22Rv1 (cell line): Measurements from ENCODE around the gene KDM4B.

Experiments
- CTCF ChIP-seq: fragments of 450-650 bp; IDR thresholded peaks from 2 replicates; pipeline ENCODE4 v1.5.1; 2017; ENCODE audit warnings: mild to moderate bottlenecking
- ZFX ChIP-seq: fragments of 450-650 bp; IDR thresholded peaks from 2 replicates; pipeline ENCODE4 v1.6.1; 2017; ENCODE audit warnings: antibody characterized with exemption, borderline replicate concordance

GRCh38 chr19:4967738-4968461 is 1.0 kb upstream of the KDM4B start:
- no peak for TF ChIP-seq CTCF
- no peak for TF ChIP-seq ZFX
